ENCODE measurements around the gene DBP.
"Not testable (repeated sequence)": the region's sequence is repeated elsewhere in the genome, so short reads cannot be mapped to it uniquely, and the experiment has no call there.

The DBP gene

GRCh38 chr19:48665786-48666185 is 28.6 kb upstream of the DBP start:
- DNase-seq (ENCODE audit: low read depth in 3 of 3), result no peak

GRCh38 chr19:48664476-48664875 is 27.3 kb upstream of the DBP start:
- no peak for DNase-seq (ENCODE audit: low read depth in 3 of 3)

- no peak for DNase-seq (ENCODE audit: low read depth in 3 of 3)
These were observed 26.5 kb upstream of the DBP start for GRCh38 chr19:48663667-48664066.

GRCh38 chr19:48661711-48662090 is 24.5 kb upstream of the DBP start:
- DNase-seq (ENCODE audit: low read depth in 3 of 3), result no peak

GRCh38 chr19:48660852-48661710 is 23.9 kb upstream of the DBP start:
- DNase-seq (ENCODE audit: low read depth in 3 of 3), result peak; percentile 54 to 58 (median 55)

GRCh38 chr19:48659768-48660167 is 22.6 kb upstream of the DBP start:
- DNase-seq (ENCODE audit: low read depth in 3 of 3), result no peak

GRCh38 chr19:48658483-48658882 is 21.3 kb upstream of the DBP start:
- DNase-seq (ENCODE audit: low read depth in 3 of 3), result no peak

- not testable (repeated sequence) for DNase-seq (ENCODE audit: low read depth in 3 of 3)
These were observed 20.6 kb upstream of the DBP start for GRCh38 chr19:48657828-48658227.

- DNase-seq (ENCODE audit: low read depth in 3 of 3), result no peak
These were observed 19.8 kb upstream of the DBP start for GRCh38 chr19:48656840-48657474.

GRCh38 chr19:48654299-48655059 is 17.3 kb upstream of the DBP start:
- no peak for DNase-seq (ENCODE audit: low read depth in 3 of 3)

- no peak for DNase-seq (ENCODE audit: low read depth in 3 of 3)
These were observed 14.5 kb upstream of the DBP start for GRCh38 chr19:48651683-48652048.

GRCh38 chr19:48650974-48651682 is 13.9 kb upstream of the DBP start:
- DNase-seq (ENCODE audit: low read depth in 3 of 3), result no peak

- no peak for DNase-seq (ENCODE audit: low read depth in 3 of 3)
These were observed 11.0 kb upstream of the DBP start for GRCh38 chr19:48648134-48648533.

- no peak for DNase-seq (ENCODE audit: low read depth in 3 of 3)
These were observed 9.6 kb upstream of the DBP start for GRCh38 chr19:48646722-48647216.

- peak; percentile 88 to 91 (median 88) for DNase-seq (ENCODE audit: low read depth in 3 of 3)
These were observed 9.0 kb upstream of the DBP start, which contains the start of gene CA11 for GRCh38 chr19:48646001-48646721. CA11 (minus strand) TSS chr19:48646187; CDS start chr19:48645632, 555 bp downstream.

GRCh38 chr19:48645620-48646000 is 8.4 kb upstream of the DBP start:
- no peak for DNase-seq (ENCODE audit: low read depth in 3 of 3)

- DNase-seq (ENCODE audit: low read depth in 3 of 3), result peak in 2 of 3 experiments; percentile 39 to 57
These were observed 7.8 kb upstream of the DBP start for GRCh38 chr19:48644839-48645619.

GRCh38 chr19:48644355-48644754 is 7.2 kb upstream of the DBP start:
- no peak for DNase-seq (ENCODE audit: low read depth in 3 of 3)

GRCh38 chr19:48642862-48643261 is 5.7 kb upstream of the DBP start:
- DNase-seq (ENCODE audit: low read depth in 3 of 3), result no peak

GRCh38 chr19:48641850-48642249 is 4.7 kb upstream of the DBP start:
- no peak for DNase-seq (ENCODE audit: low read depth in 3 of 3)

All from stimulated activated CD4-positive, alpha-beta T cell treated with anti-CD3 and anti-CD28 coated beads, TNF-alpha, amount 100 ng/mL, for 4 hours (primary cell).